PC-3 (cell line): Measurements from ENCODE around the gene ARHGAP12. TPM values are rescaled to one million over a fixed set of nuclear protein-coding genes. Genes with fewer than 3 reads are reported as not detected.

Experiments
- ATAC-seq: fragments of 200-7000 bp; cut with Tn5 transposase; 2 replicates; pipeline ENCODE4 v1.9.1; 2020; ENCODE audit warnings: mild to moderate bottlenecking, moderate library complexity
- BruUV-seq: library from RNA; stranded (reverse); fragments of 400-500 nt; replicated peaks from 2 replicates; lab custom pipeline; 2021; lab: Mats Ljungman, UMichigan
- CTCF ChIA-PET: fragments of 300-600 bp; sonication (Branson Sonifier 250); formaldehyde crosslinking; loops from one replicate; lab custom pipeline; 2022; ENCODE audit warnings: antibody characterized with exemption; lab: Charles Lee
- POLR2A ChIA-PET: fragments of 300-600 bp; sonication (Branson Sonifier 250); formaldehyde crosslinking; loops from one replicate; lab custom pipeline; 2022; ENCODE audit warnings: antibody characterized with exemption; ENCODE audit not compliant: unreplicated experiment; lab: Charles Lee
- DNase-seq: peaks from one replicate; pipeline ENCODE4 v3.0.0-alpha.2; 2015
- H2AFZ ChIP-seq: fragments of 300-600 bp; sonication (generic); 2 replicates; pipeline ENCODE4 v1.6.0; 2016; ENCODE audit warnings: antibody characterized with exemption, low read length
- H3F3A ChIP-seq: fragments of 300-600 bp; sonication (generic); one replicate; pipeline ENCODE4 v1.6.0; 2017; ENCODE audit warnings: antibody characterized with exemption, low read length, control low read depth, mild to moderate bottlenecking; ENCODE audit not compliant: unreplicated experiment
- H3K27ac ChIP-seq: fragments of 300-600 bp; sonication (generic); 2 replicates; pipeline ENCODE4 v1.5.1; 2016; ENCODE audit warnings: mild to moderate bottlenecking, low read length
- H3K27me3 ChIP-seq: fragments of 300-600 bp; sonication (generic); 2 replicates; pipeline ENCODE4 v1.6.1; 2016; ENCODE audit warnings: low read length, mixed read lengths
- H3K36me3 ChIP-seq: fragments of 300-600 bp; sonication (generic); 2 replicates; pipeline ENCODE4 v1.6.1; 2016; ENCODE audit warnings: low read depth, mixed run types, low read length, mixed read lengths
- H3K4me1 ChIP-seq: fragments of 300-600 bp; sonication (generic); 2 replicates; pipeline ENCODE4 v1.5.1; 2016; ENCODE audit warnings: low read length; ENCODE audit not compliant: insufficient read depth
- H3K4me2 ChIP-seq: fragments of 300-600 bp; sonication (generic); 2 replicates; pipeline ENCODE4 v1.6.0; 2016; ENCODE audit warnings: low read length
- H3K4me3 ChIP-seq: fragments of 300-600 bp; sonication (generic); 2 replicates; pipeline ENCODE4 v1.5.1; 2016; ENCODE audit warnings: mild to moderate bottlenecking, low read length, mixed read lengths
- H3K79me2 ChIP-seq: fragments of 300-600 bp; sonication (generic); 2 replicates; pipeline ENCODE4 v1.6.1; 2017; ENCODE audit warnings: low read length, mixed read lengths
- H3K9ac ChIP-seq: fragments of 300-600 bp; sonication (generic); 2 replicates; pipeline ENCODE4 v1.6.0; 2016; ENCODE audit warnings: mild to moderate bottlenecking, low read length
- H3K9me2 ChIP-seq: fragments of 300-600 bp; sonication (generic); replicated peaks from 2 replicates; pipeline ENCODE4 v1.6.1; 2016; ENCODE audit warnings: mixed run types, low read length, mixed read lengths
- H3K9me3 ChIP-seq: fragments of 300-600 bp; sonication (generic); 2 replicates; pipeline ENCODE4 v1.6.1; 2016; ENCODE audit warnings: low read length, mixed read lengths
- H4K20me1 ChIP-seq: fragments of 300-600 bp; sonication (generic); 2 replicates; pipeline ENCODE4 v1.6.1; 2016; ENCODE audit warnings: low read length, mixed read lengths
- CTCF ChIP-seq: fragments of 300-600 bp; sonication (generic); conservative IDR thresholded peaks from 2 replicates; pipeline ENCODE4 v1.5.1; 2017; ENCODE audit warnings: antibody characterized with exemption, low read depth, mild to moderate bottlenecking, low read length
- EZH2 ChIP-seq: fragments of 300-600 bp; sonication (generic); IDR thresholded peaks from one replicate; pipeline ENCODE4 v1.6.1; 2017; ENCODE audit warnings: antibody characterized with exemption, mild to moderate bottlenecking, low read length; ENCODE audit not compliant: unreplicated experiment
- EZH2phosphoT487 ChIP-seq: fragments of 300-600 bp; sonication (generic); IDR thresholded peaks from 2 replicates; pipeline ENCODE4 v1.6.1; 2018; ENCODE audit warnings: mild to moderate bottlenecking, antibody characterized with exemption, low read length, borderline replicate concordance
- intact Hi-C: fragments of 100-400 bp; cut with micrococcal nuclease; formaldehyde crosslinking; loops from 2 replicates; pipeline ENCODE4 v1.9.0; 2023
- total RNA-seq: library from RNA; depleted of rRNA; stranded (reverse); fragments of >200 nt; gene quantifications from 2 replicates; pipeline ENCODE4 v1.2.3, GENCODE V29; 2014

ARHGAP12 gene
- total RNA-seq, 1 experiment from 2014 or later: 16.6 TPM

- H3K79me2 ChIP-seq: no peaks in the 10 kb centered on the region
Measured at GRCh38 chr10:31847515-31847914, 81.1 kb downstream of the ARHGAP12 start.

GRCh38 chr10:31838709-31839108 is 89.9 kb downstream of the ARHGAP12 start:
- ChIA-PET POLR2A (no interaction called here), CTCF (no interaction called here)
- Histone ChIP-seq H3K9ac (no peak overlapping the region), H3K27ac (no peak overlapping the region), H3K27me3 (no peaks in the 10 kb centered on the region), H3K9me3 (no peaks in the 10 kb centered on the region), H3K79me2 (no peaks in the 10 kb centered on the region), H3K36me3 (no peaks in the 10 kb centered on the region), H3F3A (no peaks in the 10 kb centered on the region), H3K4me2 (no peak overlapping the region), H3K9me2 (no peaks in the 10 kb centered on the region), H3K4me1 (no peaks in the 10 kb centered on the region), H3K4me3 (no peak overlapping the region), H4K20me1 (no peaks in the 10 kb centered on the region), H2AFZ (no peak overlapping the region)
- BruUV-seq: no TSS peak
- ATAC-seq (no peak), DNase-seq (no peak)
- TF ChIP-seq EZH2 (no peak), EZH2phosphoT487 (no peak), CTCF (no peak)
- intact Hi-C loops: loop anchor here (5.0 kb wide), 1 partner anchor 169 kb away; no protein-coding TSS in a partner anchor

More at GRCh38 chr10:31847515-31847914, 81.1 kb downstream of the ARHGAP12 start:
- Histone ChIP-seq H3K27ac (no peak overlapping the region), H3K9ac (no peak overlapping the region), H3K4me2 (no peak overlapping the region), H3K4me3 (no peak overlapping the region), H3F3A (no peaks in the 10 kb centered on the region), H3K36me3 (no peaks in the 10 kb centered on the region), H3K4me1 (no peaks in the 10 kb centered on the region), H4K20me1 (no peaks in the 10 kb centered on the region), H3K9me2 (no peaks in the 10 kb centered on the region), H2AFZ (no peak overlapping the region), H3K9me3 (no peaks in the 10 kb centered on the region), H3K27me3 (no peaks in the 10 kb centered on the region)
- POLR2A ChIA-PET: no interaction called here
- no peak for DNase-seq
- BruUV-seq: no TSS peak
- intact Hi-C loops: no loop called here
- ATAC-seq: no peak
- CTCF ChIA-PET: no interaction called here
- TF ChIP-seq EZH2phosphoT487 (no peak), CTCF (no peak), EZH2 (no peak)

GRCh38 chr10:31838065-31838464 is 90.6 kb downstream of the ARHGAP12 start:
- Histone ChIP-seq H3K27me3 (no peaks in the 10 kb centered on the region), H3F3A (no peaks in the 10 kb centered on the region), H3K27ac (no peak overlapping the region), H3K4me3 (no peak overlapping the region), H3K36me3 (no peaks in the 10 kb centered on the region), H3K9me3 (no peaks in the 10 kb centered on the region), H4K20me1 (no peaks in the 10 kb centered on the region), H2AFZ (no peak overlapping the region), H3K4me1 (no peaks in the 10 kb centered on the region), H3K9ac (no peak overlapping the region), H3K4me2 (no peak overlapping the region), H3K9me2 (no peaks in the 10 kb centered on the region), H3K79me2 (no peaks in the 10 kb centered on the region)
- TF ChIP-seq EZH2 (no peak), CTCF (no peak), EZH2phosphoT487 (no peak)
- ATAC-seq (no peak), DNase-seq (no peak)
- ChIA-PET CTCF (no interaction called here), POLR2A (no interaction called here)
- no TSS peak for BruUV-seq
- intact Hi-C loops: loop anchor here (5.0 kb wide), 1 partner anchor 169 kb away; no protein-coding TSS in a partner anchor
